Measurements from ENCODE around the gene CYP3A7. TPM values are rescaled to one million over a fixed set of nuclear protein-coding genes. Genes with fewer than 3 reads are reported as not detected.
A peak's percentile ranks its signal among the peaks of the same experiment; 100 is the strongest.

Gene CYP3A7
- total RNA-seq, 1 donor from 2014 or later, result 0.18 TPM

DNA sequence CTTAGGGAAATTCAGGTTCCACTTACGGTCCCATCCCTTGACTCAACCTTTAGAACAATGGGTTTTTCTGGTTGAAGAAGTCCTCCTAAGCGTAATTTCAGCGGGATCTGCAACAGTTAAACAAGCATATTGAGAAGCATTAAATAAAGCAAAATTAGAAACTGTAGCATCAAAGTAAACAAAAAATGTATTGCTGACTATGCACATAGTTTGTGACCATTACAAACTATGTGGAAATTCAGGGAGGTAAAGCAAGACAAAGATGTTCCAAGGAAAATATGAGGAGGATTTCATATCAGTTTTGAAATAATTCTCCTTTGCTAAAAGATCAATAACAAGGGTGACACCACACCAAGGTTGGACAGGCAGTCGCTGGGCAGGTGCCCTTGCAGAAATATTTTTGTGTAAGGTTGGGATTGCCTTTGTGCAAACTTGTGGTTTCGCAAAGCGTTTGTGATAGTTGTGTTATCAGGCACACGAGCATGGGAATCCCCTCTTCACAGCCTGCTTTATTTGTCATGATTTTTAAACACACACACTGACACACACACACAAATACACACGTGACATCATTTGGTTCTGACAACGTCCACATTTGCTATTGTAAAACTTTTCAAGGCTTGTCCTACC is 49.8 kb downstream of the CYP3A7 start:
- H3K4me3 Mint-ChIP-seq (ENCODE audit: unreplicated experiment), result no peak overlapping the region
- TF ChIP-seq, protein P1, sequence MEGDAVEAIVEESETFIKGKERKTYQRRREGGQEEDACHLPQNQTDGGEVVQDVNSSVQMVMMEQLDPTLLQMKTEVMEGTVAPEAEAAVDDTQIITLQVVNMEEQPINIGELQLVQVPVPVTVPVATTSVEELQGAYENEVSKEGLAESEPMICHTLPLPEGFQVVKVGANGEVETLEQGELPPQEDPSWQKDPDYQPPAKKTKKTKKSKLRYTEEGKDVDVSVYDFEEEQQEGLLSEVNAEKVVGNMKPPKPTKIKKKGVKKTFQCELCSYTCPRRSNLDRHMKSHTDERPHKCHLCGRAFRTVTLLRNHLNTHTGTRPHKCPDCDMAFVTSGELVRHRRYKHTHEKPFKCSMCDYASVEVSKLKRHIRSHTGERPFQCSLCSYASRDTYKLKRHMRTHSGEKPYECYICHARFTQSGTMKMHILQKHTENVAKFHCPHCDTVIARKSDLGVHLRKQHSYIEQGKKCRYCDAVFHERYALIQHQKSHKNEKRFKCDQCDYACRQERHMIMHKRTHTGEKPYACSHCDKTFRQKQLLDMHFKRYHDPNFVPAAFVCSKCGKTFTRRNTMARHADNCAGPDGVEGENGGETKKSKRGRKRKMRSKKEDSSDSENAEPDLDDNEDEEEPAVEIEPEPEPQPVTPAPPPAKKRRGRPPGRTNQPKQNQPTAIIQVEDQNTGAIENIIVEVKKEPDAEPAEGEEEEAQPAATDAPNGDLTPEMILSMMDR (IDR thresholded peaks at IDR 0.05; ENCODE audit: unreplicated experiment), result no peak
- peaks cover 6% of the 10 kb centered on the region for H3K27me3 Mint-ChIP-seq (ENCODE audit: unreplicated experiment)
- H3K27ac Mint-ChIP-seq (ENCODE audit: unreplicated experiment), result no peak overlapping the region
- H3K36me3 Mint-ChIP-seq (ENCODE audit: low read depth, unreplicated experiment), result peaks cover 23% of the 10 kb centered on the region
- peaks cover 9% of the 10 kb centered on the region for H3K9me3 Mint-ChIP-seq (ENCODE audit: unreplicated experiment)
- DNase-seq (ENCODE audit: low spot score), result no peak
- H3K4me1 Mint-ChIP-seq (ENCODE audit: unreplicated experiment), result peaks cover 2% of the 10 kb centered on the region

DNA sequence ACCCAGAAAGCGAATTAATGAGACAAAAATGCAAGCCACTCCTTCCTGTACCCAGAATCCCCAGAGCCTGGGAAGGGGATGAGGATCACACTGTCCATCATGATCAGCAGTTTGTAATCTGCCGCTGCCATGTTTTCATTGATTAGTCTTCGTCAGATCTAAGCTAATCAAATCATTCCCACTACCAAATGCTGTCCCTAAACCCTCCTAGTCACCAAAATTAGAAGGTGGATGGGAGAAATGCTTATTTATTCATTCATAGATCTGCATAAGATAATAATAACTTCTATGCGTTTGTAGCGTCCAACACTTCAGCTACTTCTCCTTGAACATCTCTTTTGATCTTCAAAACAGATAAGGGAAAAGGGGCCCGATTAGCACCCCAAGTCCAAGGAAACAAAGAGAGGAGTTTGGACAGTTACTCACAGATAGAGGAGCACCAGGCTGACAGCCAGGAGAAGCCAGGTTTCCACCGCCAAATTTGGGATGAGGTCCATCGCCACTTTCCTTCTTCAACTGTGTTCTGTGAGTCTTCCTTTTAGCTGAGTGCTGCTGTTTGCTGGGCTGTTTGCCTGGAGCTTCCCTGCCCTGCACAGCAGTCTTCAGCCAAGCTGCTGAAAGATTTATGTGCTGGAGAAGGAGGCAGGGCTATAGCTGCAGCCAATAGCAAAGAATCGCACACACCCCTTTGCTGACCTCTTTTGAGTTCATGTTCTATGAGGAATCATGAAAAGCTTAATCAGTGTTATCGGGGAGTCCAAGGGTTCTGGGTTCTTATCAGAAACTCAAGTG is 55.4 kb downstream of the CYP3A7 start, which contains the start of gene CYP3A5:
Gene CYP3A5, minus strand, starts transcription at position 597 of the 792 bp plus-strand sequence. Its CDS starts 100 bp downstream, at position 497.
- TF ChIP-seq, protein P1 (IDR thresholded peaks at IDR 0.05; ENCODE audit: unreplicated experiment), result no peak
- peaks cover 9% of the 10 kb centered on the region for H3K4me1 Mint-ChIP-seq (ENCODE audit: unreplicated experiment)
- peaks cover 4% of the 10 kb centered on the region for H3K27me3 Mint-ChIP-seq (ENCODE audit: unreplicated experiment)
- H3K27ac Mint-ChIP-seq (ENCODE audit: unreplicated experiment), result peak within 1 kb of the TSS; percentile 4
- H3K4me3 Mint-ChIP-seq (ENCODE audit: unreplicated experiment), result no peak within 1 kb of the TSS
- DNase-seq (ENCODE audit: low spot score), result no peak
- no peaks in the 10 kb centered on the region for H3K9me3 Mint-ChIP-seq (ENCODE audit: unreplicated experiment)
- peaks cover 15% of the 10 kb centered on the region for H3K36me3 Mint-ChIP-seq (ENCODE audit: low read depth, unreplicated experiment)

DNA sequence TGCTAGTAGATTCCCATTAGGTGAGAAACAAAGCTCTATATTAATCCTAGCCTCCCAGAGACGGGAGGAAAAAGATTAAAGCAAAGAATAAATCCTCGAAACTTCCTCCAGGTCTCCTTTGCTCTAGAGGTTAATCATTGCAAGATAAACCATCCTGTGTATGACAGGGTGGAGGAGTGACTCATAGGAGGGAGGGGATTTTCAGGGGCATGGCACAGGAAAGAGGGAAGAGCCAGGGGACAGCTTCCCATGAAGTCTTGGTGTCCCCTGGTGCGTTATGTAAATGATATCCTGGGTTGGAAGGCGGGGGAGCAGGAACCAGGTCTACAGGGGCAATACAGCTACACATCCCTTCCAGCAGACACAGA is 56.0 kb downstream of the CYP3A7 start:
- Mint-ChIP-seq H3K4me3 (ENCODE audit: unreplicated experiment) (no peak overlapping the region), H3K27ac (ENCODE audit: unreplicated experiment) (no peak overlapping the region), H3K36me3 (ENCODE audit: low read depth, unreplicated experiment) (peaks cover 15% of the 10 kb centered on the region), H3K9me3 (ENCODE audit: unreplicated experiment) (no peaks in the 10 kb centered on the region), H3K27me3 (ENCODE audit: unreplicated experiment) (peaks cover 4% of the 10 kb centered on the region), H3K4me1 (ENCODE audit: unreplicated experiment) (peaks cover 9% of the 10 kb centered on the region)
- TF ChIP-seq, protein P1 (IDR thresholded peaks at IDR 0.05; ENCODE audit: unreplicated experiment), result no peak
- DNase-seq (ENCODE audit: low spot score), result no peak

DNA sequence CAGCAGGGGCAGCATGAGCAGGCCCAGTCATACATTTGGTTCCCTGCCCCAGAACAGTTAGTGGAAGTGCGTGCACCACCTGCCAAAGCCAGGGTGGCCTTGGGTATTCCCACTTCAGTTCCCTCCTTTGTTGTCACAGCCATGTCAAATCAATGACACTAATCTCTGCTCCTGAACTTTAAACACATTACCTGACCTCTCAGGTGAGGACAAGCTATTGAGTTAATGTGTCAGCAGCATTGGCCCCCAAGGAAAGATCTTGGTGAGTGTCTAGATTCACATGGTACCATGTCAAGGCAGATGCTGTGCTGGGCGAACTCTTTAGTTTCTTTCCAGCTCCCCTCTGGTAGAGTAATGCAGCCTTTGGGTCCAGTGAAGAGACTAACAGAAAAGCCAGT is 57.3 kb downstream of the CYP3A7 start:
- peaks cover 11% of the 10 kb centered on the region for H3K36me3 Mint-ChIP-seq (ENCODE audit: low read depth, unreplicated experiment)
- H3K4me3 Mint-ChIP-seq (ENCODE audit: unreplicated experiment), result no peak overlapping the region
- H3K9me3 Mint-ChIP-seq (ENCODE audit: unreplicated experiment), result no peaks in the 10 kb centered on the region
- peaks cover 9% of the 10 kb centered on the region for H3K4me1 Mint-ChIP-seq (ENCODE audit: unreplicated experiment)
- DNase-seq (ENCODE audit: low spot score), result no peak
- peaks cover 4% of the 10 kb centered on the region for H3K27me3 Mint-ChIP-seq (ENCODE audit: unreplicated experiment)
- H3K27ac Mint-ChIP-seq (ENCODE audit: unreplicated experiment), result no peak overlapping the region
- TF ChIP-seq, protein P1 (IDR thresholded peaks at IDR 0.05; ENCODE audit: unreplicated experiment), result no peak

All from endothelial cell (in vitro differentiated cells).